G401 (cell line): Measurements from ENCODE around the gene SLC26A1. TPM values are rescaled to one million over a fixed set of nuclear protein-coding genes. Genes with fewer than 3 reads are reported as not detected.

ENCODE experiments used
- DNase-seq: peaks from one replicate; pipeline ENCODE4 v3.0.0-alpha.2; 2015; ENCODE audit warnings: low spot score
- in situ Hi-C: cut with HindIII; loops from 2 replicates; pipeline ENCODE4 v1.10.0; 2016; ENCODE audit warnings: low sequenced_read_pairs, mixed read lengths
- total RNA-seq: library from RNA; depleted of rRNA; stranded (reverse); fragments of >200 nt; shearing (Covaris generic); gene quantifications from 2 replicates; pipeline ENCODE4 v1.2.3, GENCODE V29; 2014

The SLC26A1 gene
- total RNA-seq, 1 experiment from 2014 or later: 0.85 TPM

- DNase-seq: no peak
- in situ Hi-C loops: no loop called here
These were observed 33.0 kb downstream of the SLC26A1 start for GRCh38 chr4:960140-960635.

GRCh38 chr4:959338-960139 is 33.7 kb downstream of the SLC26A1 start:
- in situ Hi-C loops: no loop called here
- no peak for DNase-seq

GRCh38 chr4:958696-959337 is 34.4 kb downstream of the SLC26A1 start:
- in situ Hi-C loops: no loop called here
- no peak for DNase-seq

- no peak for DNase-seq
- in situ Hi-C loops: no loop called here
These were observed 34.9 kb downstream of the SLC26A1 start for GRCh38 chr4:958314-958665.

- DNase-seq: peak; percentile 89
- in situ Hi-C loops: no loop called here
These were observed 35.5 kb downstream of the SLC26A1 start for GRCh38 chr4:957581-958313.

GRCh38 chr4:957231-957580 is 36.0 kb downstream of the SLC26A1 start:
- no peak for DNase-seq

GRCh38 chr4:956531-957230 is 36.5 kb downstream of the SLC26A1 start:
- DNase-seq: no peak
- in situ Hi-C loops: no loop called here

More at GRCh38 chr4:957231-957580, 36.0 kb downstream of the SLC26A1 start:
- in situ Hi-C loops: no loop called here

GRCh38 chr4:955931-956381 is 37.2 kb downstream of the SLC26A1 start:
- in situ Hi-C loops: no loop called here
- DNase-seq: no peak

GRCh38 chr4:955161-955921 is 37.9 kb downstream of the SLC26A1 start:
- in situ Hi-C loops: no loop called here
- no peak for DNase-seq

GRCh38 chr4:954211-955020 is 38.8 kb downstream of the SLC26A1 start:
- no peak for DNase-seq
- in situ Hi-C loops: no loop called here

GRCh38 chr4:953574-953915 is 39.7 kb downstream of the SLC26A1 start:
- in situ Hi-C loops: no loop called here
- no peak for DNase-seq

GRCh38 chr4:952881-953573 is 40.2 kb downstream of the SLC26A1 start:
- in situ Hi-C loops: no loop called here
- no peak for DNase-seq

- in situ Hi-C loops: no loop called here
- DNase-seq: no peak
These were observed 41.4 kb downstream of the SLC26A1 start for GRCh38 chr4:951594-952468.

- no peak for DNase-seq
- in situ Hi-C loops: no loop called here
These were observed 42.0 kb downstream of the SLC26A1 start for GRCh38 chr4:951186-951585.

GRCh38 chr4:950136-951020 is 42.8 kb downstream of the SLC26A1 start:
- in situ Hi-C loops: no loop called here
- no peak for DNase-seq

GRCh38 chr4:949656-950055 is 43.5 kb downstream of the SLC26A1 start:
- no peak for DNase-seq
- in situ Hi-C loops: no loop called here
